ENCODE data around the gene NKX1-2. TPM values are rescaled to one million over a fixed set of nuclear protein-coding genes. Genes with fewer than 3 reads are reported as not detected.
"Not testable (repeated sequence)": the region's sequence is repeated elsewhere in the genome, so short reads cannot be mapped to it uniquely, and the experiment has no call there.

Gene NKX1-2
- total and polyA plus RNA-seq, 2 donors from 2014 or later = not detected

- DNase-seq (no peak), FAIRE-seq (no peak)
- Histone ChIP-seq H3K4me1 (ENCODE audit: control insufficient read depth in 2 of 3, insufficient read depth in 2 of 3, low read depth in 1 of 3, low read length in 3 of 3) (peaks cover 0 to 5% (median 0%) of the 10 kb centered on the region in 3 donors), H3K9ac (ENCODE audit: low read length in 3 of 3) (no peak overlapping the region), H3K36me3 (ENCODE audit: control insufficient read depth in 2 of 3, insufficient read depth in 3 of 3, low read length in 3 of 3) (no peaks in the 10 kb centered on the region), H3K9me3 (ENCODE audit: control insufficient read depth in 2 of 3, insufficient read depth in 1 of 3, low read length in 3 of 3) (no peaks in the 10 kb centered on the region), H3K27me3 (ENCODE audit: control insufficient read depth, insufficient read depth, low read length) (peaks cover 46% of the 10 kb centered on the region), H3K4me3 (ENCODE audit: low read length in 3 of 3) (no peak overlapping the region), H3K27ac (ENCODE audit: low read depth in 2 of 2, low read length in 2 of 2) (no peak overlapping the region)
- intact Hi-C loops (cut with DNase I) = no loop called here
- TF ChIP-seq, protein P1, sequence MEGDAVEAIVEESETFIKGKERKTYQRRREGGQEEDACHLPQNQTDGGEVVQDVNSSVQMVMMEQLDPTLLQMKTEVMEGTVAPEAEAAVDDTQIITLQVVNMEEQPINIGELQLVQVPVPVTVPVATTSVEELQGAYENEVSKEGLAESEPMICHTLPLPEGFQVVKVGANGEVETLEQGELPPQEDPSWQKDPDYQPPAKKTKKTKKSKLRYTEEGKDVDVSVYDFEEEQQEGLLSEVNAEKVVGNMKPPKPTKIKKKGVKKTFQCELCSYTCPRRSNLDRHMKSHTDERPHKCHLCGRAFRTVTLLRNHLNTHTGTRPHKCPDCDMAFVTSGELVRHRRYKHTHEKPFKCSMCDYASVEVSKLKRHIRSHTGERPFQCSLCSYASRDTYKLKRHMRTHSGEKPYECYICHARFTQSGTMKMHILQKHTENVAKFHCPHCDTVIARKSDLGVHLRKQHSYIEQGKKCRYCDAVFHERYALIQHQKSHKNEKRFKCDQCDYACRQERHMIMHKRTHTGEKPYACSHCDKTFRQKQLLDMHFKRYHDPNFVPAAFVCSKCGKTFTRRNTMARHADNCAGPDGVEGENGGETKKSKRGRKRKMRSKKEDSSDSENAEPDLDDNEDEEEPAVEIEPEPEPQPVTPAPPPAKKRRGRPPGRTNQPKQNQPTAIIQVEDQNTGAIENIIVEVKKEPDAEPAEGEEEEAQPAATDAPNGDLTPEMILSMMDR (IDR thresholded peaks at IDR 0.05; ENCODE audit: borderline replicate concordance, extremely low read depth, insufficient read depth) = no peak
Observed at GRCh38 chr10:124446830-124447750, 2.7 kb downstream of the NKX1-2 start.

DNA sequence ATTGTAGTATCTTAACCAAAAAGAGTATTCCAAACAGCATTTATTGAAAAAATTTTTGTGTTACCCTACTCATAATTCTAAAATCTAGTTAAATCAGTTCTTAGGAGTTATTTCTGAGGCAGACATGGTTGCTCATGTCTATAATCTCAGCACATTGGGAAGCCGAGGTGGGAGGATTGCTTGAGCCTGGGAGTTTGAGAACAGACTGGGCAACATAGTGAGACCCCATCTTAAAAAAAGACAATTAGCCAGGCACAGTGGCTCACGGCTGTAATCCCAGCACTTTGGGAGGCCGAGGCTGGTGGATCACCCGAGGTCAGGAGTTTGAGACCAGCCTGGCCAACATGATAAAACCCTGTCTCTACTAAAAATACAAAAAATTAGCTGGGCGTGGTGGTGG, 8.1 kb downstream of the NKX1-2 start:
- H3K4me1 ChIP-seq (ENCODE audit: control insufficient read depth in 2 of 3, insufficient read depth in 2 of 3, low read depth in 1 of 3, low read length in 3 of 3); H3K4me3 ChIP-seq (ENCODE audit: low read length in 3 of 3); FAIRE-seq; H3K9ac ChIP-seq (ENCODE audit: low read length in 3 of 3); DNase-seq; intact Hi-C loops (cut with DNase I); H3K27ac ChIP-seq (ENCODE audit: low read depth in 2 of 2, low read length in 2 of 2); H3K36me3 ChIP-seq (ENCODE audit: control insufficient read depth in 2 of 3, insufficient read depth in 3 of 3, low read length in 3 of 3); H3K9me3 ChIP-seq (ENCODE audit: control insufficient read depth in 2 of 3, insufficient read depth in 1 of 3, low read length in 3 of 3): not testable (repeated sequence)
- peaks cover 14% of the 10 kb centered on the region for H3K27me3 ChIP-seq (ENCODE audit: control insufficient read depth, insufficient read depth, low read length)

DNA sequence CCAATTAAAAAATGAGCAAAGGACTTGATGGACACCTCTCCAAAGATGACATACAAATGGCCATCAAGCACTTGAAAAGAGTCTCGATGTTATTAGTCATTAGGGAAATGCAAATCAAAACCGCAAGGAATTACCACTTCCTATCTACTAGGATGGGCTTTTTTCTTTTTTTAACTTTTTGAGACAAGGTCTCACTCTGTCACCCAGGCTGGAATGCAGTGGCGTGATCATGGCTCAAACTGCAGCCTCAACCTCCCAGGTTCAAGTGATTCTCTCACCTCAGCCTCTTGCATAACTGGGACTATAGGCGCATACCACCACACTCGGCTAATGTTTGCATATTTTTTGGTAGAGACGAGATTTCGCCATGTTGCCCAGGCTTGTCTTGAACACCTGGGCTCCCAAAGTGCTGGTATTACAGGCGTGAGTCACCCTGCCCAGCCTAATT, 13.6 kb downstream of the NKX1-2 start:
- no peak overlapping the region for H3K9ac ChIP-seq (ENCODE audit: low read length in 3 of 3)
- H3K4me1 ChIP-seq (ENCODE audit: control insufficient read depth in 2 of 3, insufficient read depth in 2 of 3, low read depth in 1 of 3, low read length in 3 of 3) = no peaks in the 10 kb centered on the region
- no peaks in the 10 kb centered on the region for H3K36me3 ChIP-seq (ENCODE audit: control insufficient read depth in 2 of 3, insufficient read depth in 3 of 3, low read length in 3 of 3)
- FAIRE-seq (no peak), DNase-seq (no peak)
- TF ChIP-seq, protein P1 (IDR thresholded peaks at IDR 0.05; ENCODE audit: borderline replicate concordance, extremely low read depth, insufficient read depth) = no peak
- H3K4me3 ChIP-seq (ENCODE audit: low read length in 3 of 3) = no peak overlapping the region
- no peaks in the 10 kb centered on the region for H3K9me3 ChIP-seq (ENCODE audit: control insufficient read depth in 2 of 3, insufficient read depth in 1 of 3, low read length in 3 of 3)
- no peaks in the 10 kb centered on the region for H3K27me3 ChIP-seq (ENCODE audit: control insufficient read depth, insufficient read depth, low read length)
- intact Hi-C loops (cut with DNase I) = no loop called here
- no peak overlapping the region for H3K27ac ChIP-seq (ENCODE audit: low read depth in 2 of 2, low read length in 2 of 2)

GRCh38 chr10:124435683-124436082, 14.2 kb downstream of the NKX1-2 start:
- H3K9ac ChIP-seq (ENCODE audit: low read length in 3 of 3); H3K36me3 ChIP-seq (ENCODE audit: control insufficient read depth in 2 of 3, insufficient read depth in 3 of 3, low read length in 3 of 3); H3K4me1 ChIP-seq (ENCODE audit: control insufficient read depth in 2 of 3, insufficient read depth in 2 of 3, low read depth in 1 of 3, low read length in 3 of 3); DNase-seq; H3K4me3 ChIP-seq (ENCODE audit: low read length in 3 of 3); H3K27ac ChIP-seq (ENCODE audit: low read depth in 2 of 2, low read length in 2 of 2); H3K27me3 ChIP-seq (ENCODE audit: control insufficient read depth, insufficient read depth, low read length); intact Hi-C loops (cut with DNase I); FAIRE-seq; H3K9me3 ChIP-seq (ENCODE audit: control insufficient read depth in 2 of 3, insufficient read depth in 1 of 3, low read length in 3 of 3): not testable (repeated sequence)
